MCF 10A (cell line): ENCODE results near the gene TRAF2. TPM values are rescaled to one million over a fixed set of nuclear protein-coding genes. Genes with fewer than 3 reads are reported as not detected.

ENCODE experiments used
- BruUV-seq: library from RNA; stranded (reverse); fragments of 400-500 nt; replicated peaks from 2 replicates; lab custom pipeline; 2021; lab: Mats Ljungman, UMichigan
- CTCF ChIA-PET: fragments of 300-600 bp; sonication (Branson Sonifier 250); formaldehyde crosslinking; extraction: SDS; loops from one replicate; lab custom pipeline; 2021; ENCODE audit warnings: antibody characterized with exemption, inconsistent platforms; lab: Yijun Ruan, JAX
- POLR2A ChIA-PET: fragments of 300-600, 350-650 bp; sonication (Branson Sonifier 250); formaldehyde crosslinking; extraction: SDS; loops from one replicate; lab custom pipeline; 2020; ENCODE audit warnings: antibody characterized with exemption, inconsistent platforms; lab: Yijun Ruan, JAX
- DNase-seq: peaks from one replicate; pipeline ENCODE4 v3.0.0-alpha.2; 2018; ENCODE audit not compliant: unreplicated experiment
- H3K27ac Mint-ChIP-seq: one replicate; pipeline ENCODE4 v1.8.0; 2022; ENCODE audit warnings: mild to moderate bottlenecking, low read depth, mixed read lengths; ENCODE audit not compliant: unreplicated experiment
- H3K27me3 Mint-ChIP-seq: one replicate; pipeline ENCODE4 v1.8.0; 2022; ENCODE audit warnings: mixed read lengths; ENCODE audit not compliant: insufficient read depth, unreplicated experiment
- H3K36me3 Mint-ChIP-seq: one replicate; pipeline ENCODE4 v1.8.0; 2022; ENCODE audit warnings: mild to moderate bottlenecking, moderate library complexity, mixed read lengths; ENCODE audit not compliant: insufficient read depth, unreplicated experiment
- H3K4me1 Mint-ChIP-seq: one replicate; pipeline ENCODE4 v1.8.0; 2022; ENCODE audit warnings: mixed read lengths; ENCODE audit not compliant: insufficient read depth, unreplicated experiment
- H3K4me3 Mint-ChIP-seq: one replicate; pipeline ENCODE4 v1.8.0; 2022; ENCODE audit warnings: mild to moderate bottlenecking, moderate library complexity, mixed read lengths; ENCODE audit not compliant: unreplicated experiment
- H3K9me3 Mint-ChIP-seq: one replicate; pipeline ENCODE4 v1.8.0; 2022; ENCODE audit warnings: mixed read lengths; ENCODE audit not compliant: unreplicated experiment
- CTCF ChIP-seq: fragments of 200-600 bp; IDR thresholded peaks from one replicate; pipeline ENCODE4 v1.8.0; 2022; ENCODE audit warnings: antibody characterized with exemption, mild to moderate bottlenecking; ENCODE audit not compliant: unreplicated experiment
- intact Hi-C: fragments of 100-400 bp; cut with micrococcal nuclease; formaldehyde crosslinking; loops from 2 replicates; pipeline ENCODE4 v1.14.1; 2022
- total RNA-seq: library from RNA; stranded (reverse); gene quantifications from 2 replicates; pipeline ENCODE4 v1.2.3, GENCODE V29; 2022

The TRAF2 gene
- total RNA-seq, 1 experiment from 2014 or later, result 14.1 TPM

- Mint-ChIP-seq H3K9me3 (no peaks in the 10 kb centered on the region), H3K4me1 (peaks cover 17% of the 10 kb centered on the region), H3K27me3 (no peaks in the 10 kb centered on the region), H3K27ac (peak overlapping the region; percentile 67), H3K4me3 (no peak overlapping the region), H3K36me3 (peaks cover 13% of the 10 kb centered on the region)
- no peak for DNase-seq
- intact Hi-C loops, result no loop called here
- ChIA-PET POLR2A (no interaction called here), CTCF (interaction anchor here (1.5 kb wide), 1 partner anchor 103 kb away, joined by 3 read pairs; no protein-coding TSS in a partner anchor)
- BruUV-seq, result no TSS peak
- no peak for TF ChIP-seq CTCF
Measured at GRCh38 chr9:136931611-136932130, 45.4 kb downstream of the TRAF2 start.

DNA sequence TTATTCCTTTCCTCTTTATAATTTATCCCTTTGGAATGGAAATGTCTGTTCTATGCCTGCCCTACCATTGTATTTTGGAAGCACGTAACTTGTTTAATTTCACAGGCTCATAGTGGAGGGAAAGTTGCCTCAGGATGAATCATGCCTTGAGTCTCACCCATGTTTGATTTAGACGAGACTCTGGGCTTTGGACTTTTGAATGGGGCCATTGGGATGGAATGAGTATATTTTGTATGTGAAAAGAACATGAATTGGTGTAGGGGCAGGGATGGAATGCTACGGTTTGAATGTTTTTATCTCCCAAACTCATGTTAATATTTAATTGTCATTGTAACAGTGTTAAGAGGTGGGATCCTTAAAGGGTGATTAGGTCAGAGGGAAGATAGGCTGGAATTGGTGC lies 48.0 kb downstream of the TRAF2 start:
- ChIA-PET CTCF (no interaction called here), POLR2A (interaction anchor here (0.9 kb wide), 1 partner anchor 69 kb away, joined by 3 read pairs; no protein-coding TSS in a partner anchor)
- peaks cover 16% of the 10 kb centered on the region for H3K36me3 Mint-ChIP-seq
- intact Hi-C loops, result no loop called here
- H3K9me3 Mint-ChIP-seq, result no peaks in the 10 kb centered on the region
- no peak overlapping the region for H3K27ac Mint-ChIP-seq
- no TSS peak for BruUV-seq
- no peak for TF ChIP-seq CTCF
- DNase-seq, result no peak
- peaks cover 15% of the 10 kb centered on the region for H3K4me1 Mint-ChIP-seq
- no peaks in the 10 kb centered on the region for H3K27me3 Mint-ChIP-seq
- H3K4me3 Mint-ChIP-seq, result no peak overlapping the region

DNA sequence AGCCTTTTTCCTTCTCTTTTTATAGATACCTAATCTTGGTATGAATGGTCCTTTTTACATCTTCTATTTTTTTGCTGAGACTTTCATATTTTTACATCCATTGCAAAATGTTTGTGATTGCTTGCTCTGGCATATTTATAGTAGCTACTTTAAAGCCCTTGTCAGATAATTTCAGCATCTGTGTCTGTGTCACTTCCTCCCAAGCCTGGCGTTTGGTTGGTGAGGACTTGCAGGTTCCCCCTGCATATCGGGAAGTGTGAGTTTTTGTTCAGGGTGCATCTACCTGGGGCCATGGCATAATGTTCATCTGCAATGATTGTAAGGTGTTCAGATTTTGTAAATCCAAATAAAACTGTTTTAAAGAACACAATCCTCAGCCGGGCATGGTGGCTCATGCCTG lies 49.3 kb downstream of the TRAF2 start:
- Mint-ChIP-seq H3K4me1 (peaks cover 17% of the 10 kb centered on the region), H3K27ac (no peak overlapping the region), H3K36me3 (peaks cover 27% of the 10 kb centered on the region), H3K9me3 (no peaks in the 10 kb centered on the region), H3K4me3 (no peak overlapping the region), H3K27me3 (no peaks in the 10 kb centered on the region)
- CTCF ChIA-PET, result interaction anchor here (0.9 kb wide), 1 partner anchor 91 kb away, joined by 4 read pairs; no protein-coding TSS in a partner anchor
- no peak for DNase-seq
- intact Hi-C loops, result no loop called here
- no TSS peak for BruUV-seq
- no peak for TF ChIP-seq CTCF
- POLR2A ChIA-PET, result no interaction called here

DNA sequence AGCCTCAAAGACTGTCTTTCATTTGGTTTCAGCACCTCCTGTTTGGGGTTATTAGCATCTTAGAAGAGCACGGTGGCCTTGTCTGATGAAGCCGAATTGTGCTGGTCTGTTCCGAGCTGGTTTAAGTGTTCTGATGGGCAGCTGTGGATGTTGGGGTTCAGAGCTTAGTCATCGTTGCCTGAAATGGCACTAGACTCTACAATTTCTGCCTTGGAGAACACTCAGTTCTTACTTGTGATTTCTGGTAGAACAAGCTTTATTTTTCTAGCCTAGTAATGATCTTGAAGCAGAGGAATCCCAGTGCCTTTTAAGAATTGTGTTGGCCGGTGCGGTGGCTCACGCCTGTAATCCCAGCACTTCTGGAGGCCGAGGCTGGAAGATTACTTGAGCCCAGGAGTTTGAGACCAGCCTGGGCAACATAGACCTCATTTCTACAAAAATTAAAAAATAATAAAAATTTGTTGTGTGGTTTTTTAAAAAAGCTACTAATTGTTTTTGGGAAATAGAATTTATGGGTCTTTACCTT lies 50.4 kb downstream of the TRAF2 start:
- no peak for DNase-seq
- TF ChIP-seq CTCF, result no peak
- Mint-ChIP-seq H3K9me3 (no peaks in the 10 kb centered on the region), H3K4me3 (no peak overlapping the region), H3K27ac (no peak overlapping the region), H3K4me1 (peaks cover 16% of the 10 kb centered on the region), H3K27me3 (no peaks in the 10 kb centered on the region), H3K36me3 (peaks cover 32% of the 10 kb centered on the region)
- BruUV-seq, result no TSS peak
- CTCF ChIA-PET, result interaction anchor here (0.7 to 1.2 kb wide), 2 partner anchors 94 to 563 kb away, joined by 3 read pairs; partner anchors contain the start of gene CARD9
- intact Hi-C loops, result no loop called here
- POLR2A ChIA-PET, result interaction anchor here (1.3 kb wide), 1 partner anchor 11 kb away, joined by 4 read pairs; no protein-coding TSS in a partner anchor
